Endothelial cell of umbilical vein (primary cell): ENCODE data around the gene RPRML. TPM values are rescaled to one million over a fixed set of nuclear protein-coding genes. Genes with fewer than 3 reads are reported as not detected.

ENCODE experiments used
- BruUV-seq: library from RNA; stranded (reverse); fragments of 400-500 nt; replicated peaks from 2 replicates; lab custom pipeline; 2021; lab: Mats Ljungman, UMichigan
- CTCF ChIA-PET: fragments of 300-600, 350-600 bp; sonication (Branson Sonifier 250); formaldehyde crosslinking; loops from one replicate; lab custom pipeline; 2021; ENCODE audit warnings: antibody characterized with exemption, inconsistent platforms; lab: Charles Lee
- POLR2A ChIA-PET: fragments of 300-600, 350-600 bp; sonication (Branson Sonifier 250); formaldehyde crosslinking; loops from one replicate; lab custom pipeline; 2021; ENCODE audit warnings: antibody characterized with exemption, inconsistent platforms; lab: Charles Lee
- DNase-seq: peaks from one replicate; pipeline ENCODE4 v3.0.0-alpha.2; 2011; ENCODE audit warnings: low read depth, low spot score
- FAIRE-seq: peaks from 2 replicates; lab custom pipeline; 2011; peaks lifted over from hg19 to GRCh38; lab: Jason Lieb, UNC
- H2AFZ ChIP-seq: 2 replicates; pipeline ENCODE4 v1.6.0; 2012; ENCODE audit warnings: low read depth, low read length, control low read depth, inconsistent platforms
- H3K27ac ChIP-seq: 2 replicates; pipeline ENCODE4 v1.5.1; 2011; ENCODE audit warnings: low read depth, mild to moderate bottlenecking, control low read depth, low read length, moderate library complexity; ENCODE audit not compliant: insufficient read depth
- H3K27me3 ChIP-seq, 2 experiments: 2 replicates each; pipeline versions ENCODE4 v1.6.0 to v1.6.1; 2011; ENCODE audit warnings: low read length in 2 of 2, mixed read lengths in 1 of 2; ENCODE audit not compliant: control insufficient read depth in 2 of 2, insufficient read depth in 2 of 2
- H3K36me3 ChIP-seq, 2 experiments: 2 replicates in 1 of 2; 3 replicates in 1 of 2; pipeline ENCODE4 v1.5.1; 2011; ENCODE audit warnings: low read length in 2 of 2, mild to moderate bottlenecking in 1 of 2, moderate library complexity in 1 of 2; ENCODE audit not compliant: control insufficient read depth in 2 of 2, insufficient read depth in 2 of 2; ENCODE audit errors: extremely low read depth in 1 of 2
- H3K4me1 ChIP-seq: 3 replicates; pipeline ENCODE4 v1.5.1; 2011; ENCODE audit warnings: mild to moderate bottlenecking, low read length; ENCODE audit not compliant: control insufficient read depth, insufficient read depth; ENCODE audit errors: extremely low read depth
- H3K4me2 ChIP-seq: 2 replicates; pipeline ENCODE4 v1.6.1; 2011; ENCODE audit warnings: low read length, control low read depth, mixed read lengths; ENCODE audit not compliant: insufficient read depth
- H3K4me3 ChIP-seq, 3 experiments: fragments of 200-600 bp in 1 of 3; sonication (generic), shearing (Covaris generic) in 1 of 3; replicated peaks in 1 of 3; 2 replicates each; pipeline ENCODE4 v1.5.1; 2011 to 2016; ENCODE audit warnings: control low read depth in 3 of 3, low read length in 3 of 3, mild to moderate bottlenecking in 2 of 3, inconsistent platforms in 1 of 3, low read depth in 1 of 3, moderate library complexity in 1 of 3; ENCODE audit not compliant: insufficient read depth in 1 of 3
- H3K79me2 ChIP-seq: 2 replicates; pipeline ENCODE4 v1.6.0; 2012; ENCODE audit warnings: low read length, inconsistent platforms; ENCODE audit not compliant: control insufficient read depth, insufficient read depth
- H3K9ac ChIP-seq: replicated peaks from 2 replicates; pipeline ENCODE3; 2011; ENCODE audit warnings: low read length, control low read depth; ENCODE audit not compliant: insufficient read depth; ENCODE audit errors: extremely low read depth
- H3K9me1 ChIP-seq: replicated peaks from 3 replicates; pipeline ENCODE4 v1.6.0; 2011; ENCODE audit warnings: mild to moderate bottlenecking, low read length; ENCODE audit not compliant: control insufficient read depth, insufficient read depth; ENCODE audit errors: extremely low read depth
- H3K9me3 ChIP-seq: replicated peaks from 2 replicates; pipeline ENCODE4 v1.5.1; 2012; ENCODE audit warnings: low read length, inconsistent platforms; ENCODE audit not compliant: control insufficient read depth, insufficient read depth
- H4K20me1 ChIP-seq: replicated peaks from 2 replicates; pipeline ENCODE3; 2011; ENCODE audit warnings: mild to moderate bottlenecking, low read length; ENCODE audit not compliant: control insufficient read depth, insufficient read depth; ENCODE audit errors: extremely low read depth
- CTCF ChIP-seq, 2 donors: IDR thresholded peaks; 1 replicate in 1 of 2; 2 replicates in 1 of 2; pipeline ENCODE4 v1.5.1; 2011; ENCODE audit warnings: low read length in 2 of 2, mild to moderate bottlenecking in 2 of 2, moderate library complexity in 2 of 2, control low read depth in 1 of 2, inconsistent platforms in 1 of 2, low read depth in 1 of 2; ENCODE audit not compliant: insufficient read depth in 1 of 2; ENCODE audit errors: extremely low read depth in 1 of 2
- EZH2 ChIP-seq: IDR thresholded peaks from 2 replicates; pipeline ENCODE4 v1.6.1; 2012; ENCODE audit warnings: borderline replicate concordance, low read depth, mild to moderate bottlenecking, moderate library complexity, low read length, inconsistent platforms; ENCODE audit not compliant: severe bottlenecking
- FOS ChIP-seq: IDR thresholded peaks from 2 replicates; pipeline ENCODE4 v1.6.1; 2011; ENCODE audit warnings: mild to moderate bottlenecking, low read length, moderate library complexity, borderline replicate concordance; ENCODE audit not compliant: insufficient read depth
- GATA2 ChIP-seq: IDR thresholded peaks from 2 replicates; pipeline ENCODE4 v1.7.0; 2011; ENCODE audit warnings: low read depth, mild to moderate bottlenecking, moderate library complexity, mixed read lengths, low read length; ENCODE audit not compliant: insufficient read length, insufficient read depth
- JUN ChIP-seq: IDR thresholded peaks from 2 replicates; pipeline ENCODE4 v1.6.1; 2011; ENCODE audit warnings: borderline replicate concordance, low read depth; ENCODE audit not compliant: insufficient read length, insufficient read depth
- MAX ChIP-seq: IDR thresholded peaks from 2 replicates; pipeline ENCODE4 v1.6.1; 2011; ENCODE audit not compliant: insufficient read depth, insufficient read length
- MYC ChIP-seq: IDR thresholded peaks from one replicate; pipeline ENCODE4 v1.6.1; 2011; ENCODE audit warnings: mild to moderate bottlenecking, low read depth, low read length
- POLR2A ChIP-seq: IDR thresholded peaks from 2 replicates; pipeline ENCODE4 v1.6.1; 2012; ENCODE audit warnings: low read depth, mild to moderate bottlenecking, control low read depth, low read length
- POLR2AphosphoS5 ChIP-seq: IDR thresholded peaks from 2 replicates; pipeline ENCODE4 v1.6.1; 2012; ENCODE audit warnings: low read depth, mild to moderate bottlenecking, control low read depth, low read length, moderate library complexity; ENCODE audit not compliant: insufficient read depth
- dilution Hi-C: fragments of 300-500 bp; cut with MboI; formaldehyde crosslinking; loops from one replicate; pipeline ENCODE4 v1.15.0; 2019; ENCODE audit warnings: low sequenced_read_pairs; ENCODE audit not compliant: extremely low pct_ligation_motif_present
- intact Hi-C: fragments of 100-400 bp; cut with micrococcal nuclease; formaldehyde crosslinking; loops from one replicate; pipeline ENCODE4 v1.10.0; 2022
- polyA plus RNA-seq, 4 experiments: library from polyadenylated mRNA; depleted of rRNA in 3 of 4; stranded (reverse) in 3 of 4; unstranded in 1 of 4; fragments of >200 nt; gene quantifications; 2 replicates each; pipeline versions ENCODE4 v1.2.1 to v1.2.3, GENCODE V29; 2011 to 2012; ENCODE audit warnings: missing spikeins in 1 of 4
- total RNA-seq: library from RNA; stranded (reverse); gene quantifications from 2 replicates; pipeline ENCODE4 v1.2.3, GENCODE V29; 2021

RPRML gene
- total and polyA plus RNA-seq, 2 donors (not counting 3 experiments of a cell fraction or from before 2014, with no cell fraction given): 0.08 TPM; not detected in 1

- H3K4me2 ChIP-seq: no peak overlapping the region
- TF ChIP-seq POLR2AphosphoS5 (no peak), CTCF (IDR thresholded peaks at IDR 0.05; ENCODE audit: extremely low read depth in 1 of 2, insufficient read depth in 1 of 2, low read depth in 1 of 2, low read length in 2 of 2) (no peak), GATA2 (no peak), FOS (no peak), POLR2A (no peak), JUN (no peak), MAX (no peak), MYC (no peak), EZH2 (no peak)
- H3K4me1 ChIP-seq: no peaks in the 10 kb centered on the region
- no peaks in the 10 kb centered on the region for H3K9me1 ChIP-seq
- BruUV-seq: no TSS peak
- no peaks in the 10 kb centered on the region for H3K9me3 ChIP-seq
- ChIA-PET CTCF (interaction anchor here (0.9 to 2.0 kb wide), 3 partner anchors 9 to 49 kb away, joined by 3 to 13 read pairs (median 3); no protein-coding TSS in a partner anchor), POLR2A (no interaction called here)
- peaks cover 5 to 6% of the 10 kb centered on the region in 2 experiments for H3K27me3 ChIP-seq
- DNase-seq (no peak), FAIRE-seq (no peak)
- H3K4me3 ChIP-seq: no peak overlapping the region
- H3K36me3 ChIP-seq: no peaks in the 10 kb centered on the region
- no peak overlapping the region for H3K9ac ChIP-seq
- H3K79me2 ChIP-seq: no peaks in the 10 kb centered on the region
- intact Hi-C loops: loop anchor here (2.0 kb wide), 1 partner anchor 50 kb away; no protein-coding TSS in a partner anchor
- no peak overlapping the region for H3K27ac ChIP-seq
- no peaks in the 10 kb centered on the region for H4K20me1 ChIP-seq
- H2AFZ ChIP-seq: no peak overlapping the region
- dilution Hi-C loops: no loop called here
These were observed 27.9 kb downstream of the RPRML start for GRCh38 chr17:46950997-46951621.
